Liver (tissue), 9 donors: ENCODE measurements around the gene EPS8. TPM values are rescaled to one million over a fixed set of nuclear protein-coding genes. Genes with fewer than 3 reads are reported as not detected.

Experiments
- DNase-seq: peaks from one replicate; pipeline ENCODE4 v3.0.0-alpha.2; 2017; ENCODE audit warnings: low spot score
- H3K27ac ChIP-seq, 2 donors: one replicate each; pipeline ENCODE4 v1.7.0; 2013; ENCODE audit warnings: inconsistent platforms in 2 of 2, low read length in 2 of 2, control low read depth in 1 of 2, low read depth in 1 of 2, mild to moderate bottlenecking in 1 of 2
- H3K27me3 ChIP-seq, 4 donors: one replicate each; pipeline versions ENCODE4 v1.6.1 to v1.7.0; 2013; ENCODE audit warnings: low read length in 3 of 4, inconsistent platforms in 1 of 4, mild to moderate bottlenecking in 1 of 4, moderate library complexity in 1 of 4; ENCODE audit not compliant: control insufficient read depth in 4 of 4, insufficient read depth in 4 of 4
- H3K36me3 ChIP-seq, 4 donors: one replicate each; pipeline versions ENCODE4 v1.6.1 to v1.7.0; 2013; ENCODE audit warnings: low read length in 3 of 4, mild to moderate bottlenecking in 3 of 4, low read depth in 1 of 4, moderate library complexity in 1 of 4; ENCODE audit not compliant: control insufficient read depth in 4 of 4, insufficient read depth in 3 of 4
- H3K4me1 ChIP-seq, 4 donors: one replicate each; pipeline versions ENCODE4 v1.6.1 to v1.7.0; 2013; ENCODE audit warnings: low read length in 3 of 4, mild to moderate bottlenecking in 3 of 4, moderate library complexity in 1 of 4; ENCODE audit not compliant: control insufficient read depth in 4 of 4, insufficient read depth in 4 of 4
- H3K4me3 ChIP-seq, 3 donors: one replicate each; pipeline versions ENCODE4 v1.6.1 to v1.7.0; 2013; ENCODE audit warnings: low read length in 3 of 3, control low read depth in 1 of 3, low read depth in 1 of 3, mild to moderate bottlenecking in 1 of 3
- H3K9ac ChIP-seq, 2 donors: one replicate each; pipeline ENCODE4 v1.7.0; 2013; ENCODE audit warnings: low read length in 2 of 2, mild to moderate bottlenecking in 2 of 2, moderate library complexity in 2 of 2, control low read depth in 1 of 2, low read depth in 1 of 2
- H3K9me3 ChIP-seq, 4 donors: one replicate each; pipeline versions ENCODE4 v1.6.1 to v1.7.0; 2013; ENCODE audit warnings: low read length in 3 of 4; ENCODE audit not compliant: control insufficient read depth in 4 of 4
- FOXA1 ChIP-seq: IDR thresholded peaks from 2 replicates; pipeline ENCODE4 v1.6.1; 2016; ENCODE audit warnings: antibody characterized with exemption
- HNF4G ChIP-seq: IDR thresholded peaks from 2 replicates; pipeline ENCODE4 v1.6.1; 2016; ENCODE audit warnings: antibody characterized with exemption
- JUND ChIP-seq, 2 donors: IDR thresholded peaks; 2 replicates each; pipeline ENCODE4 v1.6.1; 2016; ENCODE audit warnings: antibody characterized with exemption in 2 of 2
- RXRA ChIP-seq, 2 donors: IDR thresholded peaks; 2 replicates each; pipeline ENCODE4 v1.6.1; 2017 to 2018; ENCODE audit warnings: antibody characterized with exemption in 2 of 2, mild to moderate bottlenecking in 1 of 2
- YY1 ChIP-seq: IDR thresholded peaks from 2 replicates; pipeline ENCODE4 v1.6.1; 2016; ENCODE audit warnings: antibody characterized with exemption, mild to moderate bottlenecking
- WGBS: extraction: QIAGEN DNeasy Blood & Tissue Kit; methylation state at CpG from one replicate; pipeline ENCODE4 v1.1.7; 2013; 5-methylcytosine and 5-hydroxymethylcytosine counted together
- polyA plus RNA-seq, 2 donors: library from polyadenylated mRNA; stranded (reverse) in 1 of 2; unstranded in 1 of 2; fragments of 200-250 nt in 1 of 2; fragments of >200 nt in 1 of 2; fragmentation: Nextera tagmentation in 1 of 2; extraction: Ambion mirVana in 1 of 2; gene quantifications; one replicate each; pipeline versions ENCODE4 v1.2.1 to v1.2.3, GENCODE V29; 2013 to 2015
- total RNA-seq, 2 donors: library from RNA; depleted of rRNA; stranded (reverse); fragments of >200 nt; gene quantifications; one replicate each; pipeline ENCODE4 v1.2.3, GENCODE V29; 2014
- TF ChIP-seq, protein P1 (sequence below): fragments of 150-350 bp; IDR thresholded peaks from 2 replicates; pipeline ENCODE4 v1.5.1; 2017; ENCODE audit warnings: improper control_type of control experiment, low read depth, low read length; ENCODE audit not compliant: missing input control
- TF ChIP-seq, protein P2 (sequence below): IDR thresholded peaks from 2 replicates; pipeline ENCODE4 v1.6.1; 2016; ENCODE audit warnings: antibody characterized with exemption
- TF ChIP-seq, protein P3 (sequence below): IDR thresholded peaks from 2 replicates; pipeline ENCODE4 v1.6.1; 2016; ENCODE audit warnings: antibody characterized with exemption, mild to moderate bottlenecking
- donor health status: healthy.
- donor health status: healthy.
- donor health status: healthy.
- donor health status: healthy.
- donor health status: healthy.

The EPS8 gene
- total and polyA plus RNA-seq, 4 donors = 13.7 to 40.2 (median 15.0) TPM

DNA sequence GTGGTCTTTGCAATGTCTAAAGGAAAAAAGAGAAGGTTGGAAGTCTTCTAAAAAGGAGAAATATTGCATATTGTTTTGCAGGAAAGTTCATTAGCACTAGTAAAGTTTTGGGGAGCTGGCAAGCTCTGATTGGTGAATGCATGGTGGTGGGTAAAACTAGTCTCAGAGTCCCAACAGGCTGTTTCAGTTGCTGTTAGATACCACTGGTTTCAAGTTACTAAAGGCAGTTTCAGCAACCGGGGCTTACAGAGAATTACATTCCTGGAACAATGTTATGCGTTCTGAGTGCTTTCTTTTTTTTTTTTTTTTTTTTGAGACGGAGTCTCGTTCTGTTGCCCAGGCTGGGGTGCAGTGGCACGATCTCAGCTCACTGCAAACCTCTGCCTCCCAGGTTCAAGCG, 208.2 kb downstream of the EPS8 start:
- no peak overlapping the region for H3K9ac ChIP-seq
- H3K27me3 ChIP-seq = no peaks in the 10 kb centered on the region
- WGBS = 83% methylated on average over 6 of the region's 6 CpGs
- no peak overlapping the region for H3K27ac ChIP-seq
- H3K9me3 ChIP-seq = no peaks in the 10 kb centered on the region
- H3K36me3 ChIP-seq = no peaks in the 10 kb centered on the region
- no peak overlapping the region for H3K4me3 ChIP-seq
- TF ChIP-seq FOXA1 = no peak
- DNase-seq = no peak
- no peaks in the 10 kb centered on the region for H3K4me1 ChIP-seq

DNA sequence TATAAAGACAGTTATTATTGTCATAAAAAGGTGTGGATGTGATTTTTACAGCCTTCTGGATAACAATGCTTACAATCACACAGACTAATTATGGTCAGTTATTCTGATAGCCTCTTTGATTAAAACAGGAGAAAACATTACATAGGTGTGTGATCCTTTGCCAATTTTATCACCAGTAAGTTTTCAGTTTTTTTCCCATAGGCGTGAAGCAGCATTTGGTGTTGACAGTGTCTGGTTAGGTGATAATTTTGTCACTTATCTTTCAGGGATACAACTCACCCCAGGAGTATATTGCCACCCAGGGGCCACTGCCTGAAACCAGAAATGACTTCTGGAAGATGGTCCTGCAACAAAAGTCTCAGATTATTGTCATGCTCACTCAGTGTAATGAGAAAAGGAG, 208.8 kb downstream of the EPS8 start:
- TF ChIP-seq HNF4G (no peak), YY1 (no peak), JUND (IDR thresholded peaks at IDR 0.05) (no peak)
- Histone ChIP-seq H3K36me3 (no peaks in the 10 kb centered on the region), H3K27me3 (no peaks in the 10 kb centered on the region), H3K27ac (no peak overlapping the region), H3K4me3 (no peak overlapping the region), H3K9me3 (no peaks in the 10 kb centered on the region), H3K4me1 (no peaks in the 10 kb centered on the region), H3K9ac (no peak overlapping the region)
- DNase-seq = no peak
- 78% methylated on average over 1 of the region's 1 CpG for WGBS

DNA sequence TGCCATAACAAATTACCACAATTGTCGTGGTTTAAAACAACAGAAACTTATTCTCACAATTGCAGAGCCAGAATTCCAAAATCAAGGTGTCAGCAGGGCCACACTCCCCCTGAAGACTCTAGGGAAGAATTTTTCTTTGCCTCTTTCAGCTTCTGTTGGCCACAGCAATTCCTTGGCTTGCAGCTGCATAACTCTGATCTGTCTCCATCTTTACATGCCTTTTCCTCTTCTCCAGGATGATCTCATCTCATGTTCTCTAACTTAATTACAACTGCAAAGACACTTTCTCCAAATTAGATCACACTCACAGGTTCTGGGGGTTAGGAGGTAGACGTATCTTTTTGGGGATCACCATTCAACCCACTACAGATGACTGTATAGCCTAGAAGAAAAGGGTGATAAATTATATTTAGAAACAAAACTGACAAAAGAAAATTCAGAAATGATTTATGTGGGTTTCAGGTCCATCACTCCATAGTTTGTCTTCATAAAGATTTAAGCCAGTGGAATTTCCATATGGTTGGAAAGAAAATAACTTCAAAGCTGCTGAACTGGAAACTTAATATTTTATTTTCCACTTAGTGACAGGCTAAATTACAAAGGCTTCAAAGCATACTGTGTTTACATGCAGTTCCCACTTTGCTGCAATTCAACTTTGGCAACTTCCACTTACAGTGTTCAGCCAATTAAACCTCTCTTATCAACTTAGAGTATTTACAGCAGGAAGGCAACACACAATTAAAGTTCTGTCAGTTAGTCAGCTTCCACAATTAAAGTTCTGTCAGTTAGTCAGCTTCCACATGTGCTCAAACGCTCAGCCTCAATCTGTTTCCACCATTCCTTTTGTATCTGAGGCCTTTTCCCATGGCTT, 213.3 kb downstream of the EPS8 start:
- DNase-seq = no peak
- H3K27me3 ChIP-seq = no peaks in the 10 kb centered on the region
- H3K27ac ChIP-seq = no peak overlapping the region
- 71% methylated on average over 3 of the region's 3 CpGs for WGBS
- H3K9ac ChIP-seq = no peak overlapping the region
- H3K4me1 ChIP-seq = no peaks in the 10 kb centered on the region
- TF ChIP-seq RXRA (IDR thresholded peaks at IDR 0.05) = no peak
- TF ChIP-seq, protein P1, sequence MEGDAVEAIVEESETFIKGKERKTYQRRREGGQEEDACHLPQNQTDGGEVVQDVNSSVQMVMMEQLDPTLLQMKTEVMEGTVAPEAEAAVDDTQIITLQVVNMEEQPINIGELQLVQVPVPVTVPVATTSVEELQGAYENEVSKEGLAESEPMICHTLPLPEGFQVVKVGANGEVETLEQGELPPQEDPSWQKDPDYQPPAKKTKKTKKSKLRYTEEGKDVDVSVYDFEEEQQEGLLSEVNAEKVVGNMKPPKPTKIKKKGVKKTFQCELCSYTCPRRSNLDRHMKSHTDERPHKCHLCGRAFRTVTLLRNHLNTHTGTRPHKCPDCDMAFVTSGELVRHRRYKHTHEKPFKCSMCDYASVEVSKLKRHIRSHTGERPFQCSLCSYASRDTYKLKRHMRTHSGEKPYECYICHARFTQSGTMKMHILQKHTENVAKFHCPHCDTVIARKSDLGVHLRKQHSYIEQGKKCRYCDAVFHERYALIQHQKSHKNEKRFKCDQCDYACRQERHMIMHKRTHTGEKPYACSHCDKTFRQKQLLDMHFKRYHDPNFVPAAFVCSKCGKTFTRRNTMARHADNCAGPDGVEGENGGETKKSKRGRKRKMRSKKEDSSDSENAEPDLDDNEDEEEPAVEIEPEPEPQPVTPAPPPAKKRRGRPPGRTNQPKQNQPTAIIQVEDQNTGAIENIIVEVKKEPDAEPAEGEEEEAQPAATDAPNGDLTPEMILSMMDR = no peak
- TF ChIP-seq JUND (IDR thresholded peaks at IDR 0.05) = no peak
- TF ChIP-seq, protein P2, sequence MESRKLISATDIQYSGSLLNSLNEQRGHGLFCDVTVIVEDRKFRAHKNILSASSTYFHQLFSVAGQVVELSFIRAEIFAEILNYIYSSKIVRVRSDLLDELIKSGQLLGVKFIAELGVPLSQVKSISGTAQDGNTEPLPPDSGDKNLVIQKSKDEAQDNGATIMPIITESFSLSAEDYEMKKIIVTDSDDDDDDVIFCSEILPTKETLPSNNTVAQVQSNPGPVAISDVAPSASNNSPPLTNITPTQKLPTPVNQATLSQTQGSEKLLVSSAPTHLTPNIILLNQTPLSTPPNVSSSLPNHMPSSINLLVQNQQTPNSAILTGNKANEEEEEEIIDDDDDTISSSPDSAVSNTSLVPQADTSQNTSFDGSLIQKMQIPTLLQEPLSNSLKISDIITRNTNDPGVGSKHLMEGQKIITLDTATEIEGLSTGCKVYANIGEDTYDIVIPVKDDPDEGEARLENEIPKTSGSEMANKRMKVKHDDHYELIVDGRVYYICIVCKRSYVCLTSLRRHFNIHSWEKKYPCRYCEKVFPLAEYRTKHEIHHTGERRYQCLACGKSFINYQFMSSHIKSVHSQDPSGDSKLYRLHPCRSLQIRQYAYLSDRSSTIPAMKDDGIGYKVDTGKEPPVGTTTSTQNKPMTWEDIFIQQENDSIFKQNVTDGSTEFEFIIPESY = no peak
- TF ChIP-seq, protein P3, sequence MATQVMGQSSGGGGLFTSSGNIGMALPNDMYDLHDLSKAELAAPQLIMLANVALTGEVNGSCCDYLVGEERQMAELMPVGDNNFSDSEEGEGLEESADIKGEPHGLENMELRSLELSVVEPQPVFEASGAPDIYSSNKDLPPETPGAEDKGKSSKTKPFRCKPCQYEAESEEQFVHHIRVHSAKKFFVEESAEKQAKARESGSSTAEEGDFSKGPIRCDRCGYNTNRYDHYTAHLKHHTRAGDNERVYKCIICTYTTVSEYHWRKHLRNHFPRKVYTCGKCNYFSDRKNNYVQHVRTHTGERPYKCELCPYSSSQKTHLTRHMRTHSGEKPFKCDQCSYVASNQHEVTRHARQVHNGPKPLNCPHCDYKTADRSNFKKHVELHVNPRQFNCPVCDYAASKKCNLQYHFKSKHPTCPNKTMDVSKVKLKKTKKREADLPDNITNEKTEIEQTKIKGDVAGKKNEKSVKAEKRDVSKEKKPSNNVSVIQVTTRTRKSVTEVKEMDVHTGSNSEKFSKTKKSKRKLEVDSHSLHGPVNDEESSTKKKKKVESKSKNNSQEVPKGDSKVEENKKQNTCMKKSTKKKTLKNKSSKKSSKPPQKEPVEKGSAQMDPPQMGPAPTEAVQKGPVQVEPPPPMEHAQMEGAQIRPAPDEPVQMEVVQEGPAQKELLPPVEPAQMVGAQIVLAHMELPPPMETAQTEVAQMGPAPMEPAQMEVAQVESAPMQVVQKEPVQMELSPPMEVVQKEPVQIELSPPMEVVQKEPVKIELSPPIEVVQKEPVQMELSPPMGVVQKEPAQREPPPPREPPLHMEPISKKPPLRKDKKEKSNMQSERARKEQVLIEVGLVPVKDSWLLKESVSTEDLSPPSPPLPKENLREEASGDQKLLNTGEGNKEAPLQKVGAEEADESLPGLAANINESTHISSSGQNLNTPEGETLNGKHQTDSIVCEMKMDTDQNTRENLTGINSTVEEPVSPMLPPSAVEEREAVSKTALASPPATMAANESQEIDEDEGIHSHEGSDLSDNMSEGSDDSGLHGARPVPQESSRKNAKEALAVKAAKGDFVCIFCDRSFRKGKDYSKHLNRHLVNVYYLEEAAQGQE = no peak
- H3K9me3 ChIP-seq = no peaks in the 10 kb centered on the region
- H3K4me3 ChIP-seq = no peak overlapping the region
- no peaks in the 10 kb centered on the region for H3K36me3 ChIP-seq
